GM23338 (cell line): ENCODE data around the gene NNMT. TPM values are rescaled to one million over a fixed set of nuclear protein-coding genes. Genes with fewer than 3 reads are reported as not detected.

Experiments used
- ATAC-seq: fragments of 200-7000 bp; cut with Tn5 transposase; 3 replicates; pipeline ENCODE4 v1.9.1; 2020
- DNase-seq: peaks from one replicate; pipeline ENCODE4 v3.0.0-alpha.2; 2015; ENCODE audit warnings: low spot score
- H2AFZ ChIP-seq: fragments of 200-600 bp; sonication (generic); 2 replicates; pipeline ENCODE4 v1.8.0; 2016; ENCODE audit warnings: antibody characterized with exemption, mild to moderate bottlenecking, moderate library complexity
- H3F3A ChIP-seq: fragments of 200-600 bp; sonication (generic); replicated peaks from 2 replicates; pipeline ENCODE4 v1.8.0; 2017; ENCODE audit warnings: antibody characterized with exemption, mixed run types, low read depth
- H3K27ac ChIP-seq: fragments of 200-600 bp; sonication (generic); 2 replicates; pipeline ENCODE4 v1.6.1; 2016; ENCODE audit warnings: low read depth
- H3K27me3 ChIP-seq: fragments of 200-600 bp; sonication (generic); 2 replicates; pipeline ENCODE4 v1.8.0; 2016; ENCODE audit warnings: mild to moderate bottlenecking, mixed run types, moderate library complexity; ENCODE audit not compliant: insufficient read depth
- H3K36me3 ChIP-seq: fragments of 200-600 bp; sonication (generic); 2 replicates; pipeline ENCODE4 v1.8.0; 2016; ENCODE audit warnings: mild to moderate bottlenecking; ENCODE audit not compliant: insufficient read depth
- H3K4me1 ChIP-seq: fragments of 200-600 bp; sonication (generic); 2 replicates; pipeline ENCODE4 v1.8.0; 2016; ENCODE audit warnings: mild to moderate bottlenecking, moderate library complexity; ENCODE audit not compliant: insufficient read depth
- H3K4me2 ChIP-seq: fragments of 200-600 bp; sonication (generic); 2 replicates; pipeline ENCODE4 v1.7.1; 2017; ENCODE audit warnings: mixed run types
- H3K4me3 ChIP-seq: fragments of 200-600 bp; sonication (generic); 2 replicates; pipeline ENCODE4 v1.6.1; 2016; ENCODE audit warnings: mixed run types
- H3K79me2 ChIP-seq: fragments of 200-600 bp; sonication (generic); replicated peaks from 2 replicates; pipeline ENCODE4 v1.8.0; 2017; ENCODE audit warnings: mild to moderate bottlenecking; ENCODE audit not compliant: insufficient read depth
- H3K9me2 ChIP-seq: fragments of 200-600 bp; sonication (generic); 2 replicates; pipeline ENCODE4 v1.8.0; 2017; ENCODE audit not compliant: insufficient read depth
- H4K20me1 ChIP-seq: fragments of 200-600 bp; sonication (generic); replicated peaks from 2 replicates; pipeline ENCODE4 v1.8.0; 2017; ENCODE audit warnings: mild to moderate bottlenecking; ENCODE audit not compliant: insufficient read depth
- H3K27ac Mint-ChIP-seq: 2 replicates; pipeline ENCODE4 v1.8.0; 2020; ENCODE audit warnings: inconsistent platforms, mild to moderate bottlenecking, moderate library complexity, mixed read lengths
- H3K27me3 Mint-ChIP-seq: 3 replicates; pipeline ENCODE4 v1.8.0; 2022; ENCODE audit warnings: low read depth, mild to moderate bottlenecking, moderate library complexity, mixed read lengths, inconsistent platforms; ENCODE audit not compliant: insufficient read depth, poor library complexity
- H3K36me3 Mint-ChIP-seq: 3 replicates; pipeline ENCODE4 v1.8.0; 2021; ENCODE audit warnings: low read depth, mild to moderate bottlenecking, inconsistent platforms, moderate library complexity, mixed read lengths
- H3K4me1 Mint-ChIP-seq: 3 replicates; pipeline ENCODE4 v1.8.0; 2020; ENCODE audit warnings: mild to moderate bottlenecking, inconsistent platforms, mixed read lengths
- H3K4me3 Mint-ChIP-seq: 3 replicates; pipeline ENCODE4 v1.8.0; 2021; ENCODE audit warnings: moderate library complexity, mild to moderate bottlenecking, inconsistent platforms, mixed read lengths
- H3K9me3 Mint-ChIP-seq: 3 replicates; pipeline ENCODE4 v1.8.0; 2020; ENCODE audit warnings: moderate library complexity, mild to moderate bottlenecking, inconsistent platforms, mixed read lengths
- EZH2 ChIP-seq: fragments of 200-600 bp; sonication (generic); IDR thresholded peaks from one replicate; pipeline ENCODE4 v1.8.0; 2017; ENCODE audit warnings: antibody characterized with exemption, mild to moderate bottlenecking, low read depth; ENCODE audit not compliant: unreplicated experiment
- EZH2phosphoT487 ChIP-seq: fragments of 200-600 bp; sonication (generic); IDR thresholded peaks from one replicate; pipeline ENCODE4 v1.8.1; 2018; ENCODE audit warnings: antibody characterized with exemption; ENCODE audit not compliant: unreplicated experiment
- JUNB ChIP-seq: IDR thresholded peaks from one replicate; pipeline ENCODE4 v1.6.1; 2016; ENCODE audit warnings: antibody characterized with exemption; ENCODE audit not compliant: unreplicated experiment
- NANOG ChIP-seq: IDR thresholded peaks from 2 replicates; pipeline ENCODE4 v1.6.1; 2016; ENCODE audit warnings: antibody characterized with exemption, borderline replicate concordance
- POLR2AphosphoS5 ChIP-seq: IDR thresholded peaks from 2 replicates; pipeline ENCODE4 v1.6.1; 2016; ENCODE audit warnings: antibody characterized with exemption, low read depth
- STAT1 ChIP-seq: IDR thresholded peaks from one replicate; pipeline ENCODE4 v1.6.1; 2016; ENCODE audit warnings: antibody characterized with exemption; ENCODE audit not compliant: unreplicated experiment
- ZNF114 ChIP-seq: fragments of 250-450 bp; sonication (Bioruptor Pico); IDR thresholded peaks from 2 replicates; pipeline ENCODE4 v1.5.0; 2020; ENCODE audit warnings: mild to moderate bottlenecking, moderate library complexity
- polyA plus RNA-seq: library from polyadenylated mRNA; unstranded; fragments of >200 nt; fragmentation: Nextera tagmentation; extraction: Ambion mirVana; gene quantifications from 2 replicates; pipeline ENCODE4 v1.2.1, GENCODE V29; 2016
- total RNA-seq: library from RNA; depleted of rRNA; stranded (reverse); fragments of >200 nt; shearing (Covaris generic); gene quantifications from 2 replicates; pipeline ENCODE4 v1.2.3, GENCODE V29; 2014
- TF ChIP-seq, protein P1 (sequence below), 2 experiments: fragments of 200-600 bp in 1 of 2; sonication (generic) in 1 of 2; conservative IDR thresholded peaks; 2 replicates each; pipeline versions ENCODE4 v1.5.1 to v1.6.1; 2016 to 2017; ENCODE audit warnings: antibody characterized with exemption in 2 of 2, low read depth in 2 of 2, mild to moderate bottlenecking in 2 of 2, moderate library complexity in 1 of 2
- TF ChIP-seq, protein P2 (sequence below): IDR thresholded peaks from 2 replicates; pipeline ENCODE4 v1.6.1; 2016; ENCODE audit warnings: antibody characterized with exemption
- TF ChIP-seq, protein P3 (sequence below): fragments of 250-450 bp; sonication (Bioruptor Pico); IDR thresholded peaks from 2 replicates; pipeline ENCODE4 v1.5.0; 2020; ENCODE audit warnings: mild to moderate bottlenecking, moderate library complexity
- TF ChIP-seq, protein P4 (sequence below): IDR thresholded peaks from one replicate; pipeline ENCODE4 v1.6.1; 2018; ENCODE audit warnings: antibody characterized with exemption; ENCODE audit not compliant: unreplicated experiment

NNMT gene
- total and polyA plus RNA-seq, 2 experiments from 2014 or later = 0.40 TPM; not detected in 1

DNA sequence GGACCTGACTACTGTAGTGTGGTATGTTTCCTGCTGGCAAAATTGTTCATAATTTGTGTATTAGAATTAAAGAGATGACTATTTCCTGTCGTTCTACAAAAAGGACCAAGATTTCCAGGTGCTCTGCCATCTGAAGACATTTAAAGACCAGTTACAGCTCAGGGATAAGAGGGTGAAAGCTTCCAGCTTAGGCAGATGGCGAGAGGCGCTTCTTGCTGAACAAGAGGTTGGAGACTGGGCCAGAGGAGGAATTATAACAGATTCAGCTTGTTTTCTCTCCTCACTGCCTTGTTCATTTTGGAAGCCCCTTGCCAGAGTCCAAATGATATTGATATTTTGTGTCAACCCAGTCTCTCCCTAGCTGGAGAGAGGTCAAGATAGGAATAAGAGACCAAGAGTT, 23.1 kb upstream of the NNMT start:
- no peak overlapping the region for H3K27ac ChIP-seq
- no peak overlapping the region for H2AFZ ChIP-seq
- Mint-ChIP-seq H3K27ac (no peak overlapping the region), H3K4me3 (no peak overlapping the region), H3K4me1 (no peaks in the 10 kb centered on the region; the same call in 2 of the 3 replicates), H3K27me3 (no peaks in the 10 kb centered on the region), H3K9me3 (no peaks in the 10 kb centered on the region), H3K36me3 (no peaks in the 10 kb centered on the region)
- TF ChIP-seq, protein P1, sequence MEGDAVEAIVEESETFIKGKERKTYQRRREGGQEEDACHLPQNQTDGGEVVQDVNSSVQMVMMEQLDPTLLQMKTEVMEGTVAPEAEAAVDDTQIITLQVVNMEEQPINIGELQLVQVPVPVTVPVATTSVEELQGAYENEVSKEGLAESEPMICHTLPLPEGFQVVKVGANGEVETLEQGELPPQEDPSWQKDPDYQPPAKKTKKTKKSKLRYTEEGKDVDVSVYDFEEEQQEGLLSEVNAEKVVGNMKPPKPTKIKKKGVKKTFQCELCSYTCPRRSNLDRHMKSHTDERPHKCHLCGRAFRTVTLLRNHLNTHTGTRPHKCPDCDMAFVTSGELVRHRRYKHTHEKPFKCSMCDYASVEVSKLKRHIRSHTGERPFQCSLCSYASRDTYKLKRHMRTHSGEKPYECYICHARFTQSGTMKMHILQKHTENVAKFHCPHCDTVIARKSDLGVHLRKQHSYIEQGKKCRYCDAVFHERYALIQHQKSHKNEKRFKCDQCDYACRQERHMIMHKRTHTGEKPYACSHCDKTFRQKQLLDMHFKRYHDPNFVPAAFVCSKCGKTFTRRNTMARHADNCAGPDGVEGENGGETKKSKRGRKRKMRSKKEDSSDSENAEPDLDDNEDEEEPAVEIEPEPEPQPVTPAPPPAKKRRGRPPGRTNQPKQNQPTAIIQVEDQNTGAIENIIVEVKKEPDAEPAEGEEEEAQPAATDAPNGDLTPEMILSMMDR (conservative IDR thresholded peaks at IDR 0.05; ENCODE audit: low read depth in 2 of 2) = no peak
- no peak for TF ChIP-seq EZH2phosphoT487
- TF ChIP-seq EZH2 = no peak
- no peak for TF ChIP-seq JUNB
- no peak for TF ChIP-seq POLR2AphosphoS5
- TF ChIP-seq ZNF114 (CRISPR knock-in tag) = no peak
- TF ChIP-seq NANOG = no peak
- TF ChIP-seq, protein P2, sequence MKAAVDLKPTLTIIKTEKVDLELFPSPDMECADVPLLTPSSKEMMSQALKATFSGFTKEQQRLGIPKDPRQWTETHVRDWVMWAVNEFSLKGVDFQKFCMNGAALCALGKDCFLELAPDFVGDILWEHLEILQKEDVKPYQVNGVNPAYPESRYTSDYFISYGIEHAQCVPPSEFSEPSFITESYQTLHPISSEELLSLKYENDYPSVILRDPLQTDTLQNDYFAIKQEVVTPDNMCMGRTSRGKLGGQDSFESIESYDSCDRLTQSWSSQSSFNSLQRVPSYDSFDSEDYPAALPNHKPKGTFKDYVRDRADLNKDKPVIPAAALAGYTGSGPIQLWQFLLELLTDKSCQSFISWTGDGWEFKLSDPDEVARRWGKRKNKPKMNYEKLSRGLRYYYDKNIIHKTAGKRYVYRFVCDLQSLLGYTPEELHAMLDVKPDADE = no peak
- no peak for TF ChIP-seq STAT1
- TF ChIP-seq, protein P3, sequence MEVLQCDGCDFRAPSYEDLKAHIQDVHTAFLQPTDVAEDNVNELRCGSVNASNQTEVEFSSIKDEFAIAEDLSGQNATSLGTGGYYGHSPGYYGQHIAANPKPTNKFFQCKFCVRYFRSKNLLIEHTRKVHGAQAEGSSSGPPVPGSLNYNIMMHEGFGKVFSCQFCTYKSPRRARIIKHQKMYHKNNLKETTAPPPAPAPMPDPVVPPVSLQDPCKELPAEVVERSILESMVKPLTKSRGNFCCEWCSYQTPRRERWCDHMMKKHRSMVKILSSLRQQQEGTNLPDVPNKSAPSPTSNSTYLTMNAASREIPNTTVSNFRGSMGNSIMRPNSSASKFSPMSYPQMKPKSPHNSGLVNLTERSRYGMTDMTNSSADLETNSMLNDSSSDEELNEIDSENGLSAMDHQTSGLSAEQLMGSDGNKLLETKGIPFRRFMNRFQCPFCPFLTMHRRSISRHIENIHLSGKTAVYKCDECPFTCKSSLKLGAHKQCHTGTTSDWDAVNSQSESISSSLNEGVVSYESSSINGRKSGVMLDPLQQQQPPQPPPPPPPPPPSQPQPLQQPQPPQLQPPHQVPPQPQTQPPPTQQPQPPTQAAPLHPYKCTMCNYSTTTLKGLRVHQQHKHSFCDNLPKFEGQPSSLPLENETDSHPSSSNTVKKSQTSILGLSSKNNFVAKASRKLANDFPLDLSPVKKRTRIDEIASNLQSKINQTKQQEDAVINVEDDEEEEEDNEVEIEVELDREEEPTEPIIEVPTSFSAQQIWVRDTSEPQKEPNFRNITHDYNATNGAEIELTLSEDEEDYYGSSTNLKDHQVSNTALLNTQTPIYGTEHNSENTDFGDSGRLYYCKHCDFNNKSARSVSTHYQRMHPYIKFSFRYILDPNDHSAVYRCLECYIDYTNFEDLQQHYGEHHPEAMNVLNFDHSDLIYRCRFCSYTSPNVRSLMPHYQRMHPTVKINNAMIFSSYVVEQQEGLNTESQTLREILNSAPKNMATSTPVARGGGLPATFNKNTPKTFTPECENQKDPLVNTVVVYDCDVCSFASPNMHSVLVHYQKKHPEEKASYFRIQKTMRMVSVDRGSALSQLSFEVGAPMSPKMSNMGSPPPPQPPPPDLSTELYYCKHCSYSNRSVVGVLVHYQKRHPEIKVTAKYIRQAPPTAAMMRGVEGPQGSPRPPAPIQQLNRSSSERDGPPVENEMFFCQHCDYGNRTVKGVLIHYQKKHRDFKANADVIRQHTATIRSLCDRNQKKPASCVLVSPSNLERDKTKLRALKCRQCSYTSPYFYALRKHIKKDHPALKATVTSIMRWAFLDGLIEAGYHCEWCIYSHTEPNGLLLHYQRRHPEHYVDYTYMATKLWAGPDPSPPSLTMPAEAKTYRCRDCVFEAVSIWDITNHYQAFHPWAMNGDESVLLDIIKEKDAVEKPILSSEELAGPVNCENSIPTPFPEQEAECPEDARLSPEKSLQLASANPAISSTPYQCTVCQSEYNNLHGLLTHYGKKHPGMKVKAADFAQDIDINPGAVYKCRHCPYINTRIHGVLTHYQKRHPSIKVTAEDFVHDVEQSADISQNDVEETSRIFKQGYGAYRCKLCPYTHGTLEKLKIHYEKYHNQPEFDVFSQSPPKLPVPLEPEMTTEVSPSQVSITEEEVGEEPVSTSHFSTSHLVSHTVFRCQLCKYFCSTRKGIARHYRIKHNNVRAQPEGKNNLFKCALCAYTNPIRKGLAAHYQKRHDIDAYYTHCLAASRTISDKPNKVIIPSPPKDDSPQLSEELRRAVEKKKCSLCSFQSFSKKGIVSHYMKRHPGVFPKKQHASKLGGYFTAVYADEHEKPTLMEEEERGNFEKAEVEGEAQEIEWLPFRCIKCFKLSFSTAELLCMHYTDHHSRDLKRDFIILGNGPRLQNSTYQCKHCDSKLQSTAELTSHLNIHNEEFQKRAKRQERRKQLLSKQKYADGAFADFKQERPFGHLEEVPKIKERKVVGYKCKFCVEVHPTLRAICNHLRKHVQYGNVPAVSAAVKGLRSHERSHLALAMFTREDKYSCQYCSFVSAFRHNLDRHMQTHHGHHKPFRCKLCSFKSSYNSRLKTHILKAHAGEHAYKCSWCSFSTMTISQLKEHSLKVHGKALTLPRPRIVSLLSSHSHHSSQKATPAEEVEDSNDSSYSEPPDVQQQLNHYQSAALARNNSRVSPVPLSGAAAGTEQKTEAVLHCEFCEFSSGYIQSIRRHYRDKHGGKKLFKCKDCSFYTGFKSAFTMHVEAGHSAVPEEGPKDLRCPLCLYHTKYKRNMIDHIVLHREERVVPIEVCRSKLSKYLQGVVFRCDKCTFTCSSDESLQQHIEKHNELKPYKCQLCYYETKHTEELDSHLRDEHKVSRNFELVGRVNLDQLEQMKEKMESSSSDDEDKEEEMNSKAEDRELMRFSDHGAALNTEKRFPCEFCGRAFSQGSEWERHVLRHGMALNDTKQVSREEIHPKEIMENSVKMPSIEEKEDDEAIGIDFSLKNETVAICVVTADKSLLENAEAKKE (CRISPR knock-in tag) = no peak
- TF ChIP-seq, protein P4, sequence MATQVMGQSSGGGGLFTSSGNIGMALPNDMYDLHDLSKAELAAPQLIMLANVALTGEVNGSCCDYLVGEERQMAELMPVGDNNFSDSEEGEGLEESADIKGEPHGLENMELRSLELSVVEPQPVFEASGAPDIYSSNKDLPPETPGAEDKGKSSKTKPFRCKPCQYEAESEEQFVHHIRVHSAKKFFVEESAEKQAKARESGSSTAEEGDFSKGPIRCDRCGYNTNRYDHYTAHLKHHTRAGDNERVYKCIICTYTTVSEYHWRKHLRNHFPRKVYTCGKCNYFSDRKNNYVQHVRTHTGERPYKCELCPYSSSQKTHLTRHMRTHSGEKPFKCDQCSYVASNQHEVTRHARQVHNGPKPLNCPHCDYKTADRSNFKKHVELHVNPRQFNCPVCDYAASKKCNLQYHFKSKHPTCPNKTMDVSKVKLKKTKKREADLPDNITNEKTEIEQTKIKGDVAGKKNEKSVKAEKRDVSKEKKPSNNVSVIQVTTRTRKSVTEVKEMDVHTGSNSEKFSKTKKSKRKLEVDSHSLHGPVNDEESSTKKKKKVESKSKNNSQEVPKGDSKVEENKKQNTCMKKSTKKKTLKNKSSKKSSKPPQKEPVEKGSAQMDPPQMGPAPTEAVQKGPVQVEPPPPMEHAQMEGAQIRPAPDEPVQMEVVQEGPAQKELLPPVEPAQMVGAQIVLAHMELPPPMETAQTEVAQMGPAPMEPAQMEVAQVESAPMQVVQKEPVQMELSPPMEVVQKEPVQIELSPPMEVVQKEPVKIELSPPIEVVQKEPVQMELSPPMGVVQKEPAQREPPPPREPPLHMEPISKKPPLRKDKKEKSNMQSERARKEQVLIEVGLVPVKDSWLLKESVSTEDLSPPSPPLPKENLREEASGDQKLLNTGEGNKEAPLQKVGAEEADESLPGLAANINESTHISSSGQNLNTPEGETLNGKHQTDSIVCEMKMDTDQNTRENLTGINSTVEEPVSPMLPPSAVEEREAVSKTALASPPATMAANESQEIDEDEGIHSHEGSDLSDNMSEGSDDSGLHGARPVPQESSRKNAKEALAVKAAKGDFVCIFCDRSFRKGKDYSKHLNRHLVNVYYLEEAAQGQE = no peak
- no peaks in the 10 kb centered on the region for H3K27me3 ChIP-seq
- no peaks in the 10 kb centered on the region for H3K79me2 ChIP-seq
- no peaks in the 10 kb centered on the region for H3K4me1 ChIP-seq
- no peaks in the 10 kb centered on the region for H3F3A ChIP-seq
- peaks cover 4% of the 10 kb centered on the region; the same call in 1 of the 2 replicates for H3K9me2 ChIP-seq
- ATAC-seq (no peak), DNase-seq (no peak)
- H3K4me3 ChIP-seq = no peak overlapping the region
- H3K4me2 ChIP-seq = no peak overlapping the region
- no peaks in the 10 kb centered on the region for H4K20me1 ChIP-seq
- no peaks in the 10 kb centered on the region for H3K36me3 ChIP-seq
